H4 (cell line): Measurements from ENCODE around the gene DGKA. TPM values are rescaled to one million over a fixed set of nuclear protein-coding genes. Genes with fewer than 3 reads are reported as not detected.
A peak's percentile ranks its signal among the peaks of the same experiment; 100 is the strongest.
"Not testable (repeated sequence)": the region's sequence is repeated elsewhere in the genome, so short reads cannot be mapped to it uniquely, and the experiment has no call there.

Experiments
- DNase-seq: peaks from one replicate; pipeline ENCODE4 v3.0.0-alpha.2; 2015; ENCODE audit warnings: low spot score
- total RNA-seq: library from RNA; depleted of rRNA; stranded (reverse); fragments of >200 nt; shearing (Covaris generic); gene quantifications from 2 replicates; pipeline ENCODE4 v1.2.3, GENCODE V29; 2014; rRNA removed

DGKA gene
- total RNA-seq, 1 experiment from 2014 or later: 11.1 TPM

- peak; percentile 95 for DNase-seq
Measured at GRCh38 chr12:55996715-55997534, 66.0 kb downstream of the DGKA start, which contains the start of gene SUOX. Gene SUOX (plus strand): TSS chr12:55997276. CDS start chr12:56002222, 4,946 bp downstream.

- no peak for DNase-seq
Measured at GRCh38 chr12:55997535-55997859, 66.5 kb downstream of the DGKA start.

DNA sequence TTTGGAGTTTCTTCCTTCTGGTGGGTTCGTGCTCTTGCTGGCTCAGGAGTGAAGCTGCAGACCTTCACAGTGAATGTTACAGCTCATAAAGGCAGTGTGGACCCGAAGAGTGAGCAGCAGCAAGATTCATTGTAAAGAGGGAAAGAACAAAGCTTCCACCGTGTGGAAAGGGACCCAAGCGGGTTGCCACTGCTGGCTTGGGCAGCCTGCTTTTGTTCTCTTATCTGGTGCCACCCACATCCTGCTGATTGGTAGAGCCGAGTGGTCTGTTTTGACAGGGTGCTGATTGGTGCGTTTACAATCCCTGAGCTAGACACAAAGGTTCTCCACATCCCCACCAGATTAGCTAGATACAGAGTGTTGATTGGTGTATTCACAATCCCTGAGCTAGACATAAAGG lies 68.6 kb downstream of the DGKA start:
- DNase-seq: not testable (repeated sequence)

GRCh38 chr12:55999999-56000540 lies 69.1 kb downstream of the DGKA start:
- not testable (repeated sequence) for DNase-seq

- DNase-seq: no peak
Measured at GRCh38 chr12:56001487-56002100, 70.6 kb downstream of the DGKA start.

DNA sequence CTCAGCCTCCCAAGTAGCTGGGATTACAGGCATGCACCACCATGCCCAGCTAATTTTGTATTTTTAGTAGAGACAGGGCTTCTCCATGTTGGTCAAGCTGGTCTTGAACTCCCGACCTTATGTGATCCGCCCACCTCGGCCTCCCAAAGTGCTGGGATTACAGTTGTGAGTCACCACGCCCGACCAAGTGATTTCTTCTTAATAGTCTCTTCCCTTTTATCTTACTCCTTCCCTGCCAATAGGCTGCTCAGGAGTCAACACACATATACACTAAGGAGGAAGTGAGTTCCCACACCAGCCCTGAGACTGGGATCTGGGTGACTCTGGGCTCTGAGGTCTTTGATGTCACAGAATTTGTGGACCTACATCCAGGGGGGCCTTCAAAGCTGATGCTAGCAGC lies 72.4 kb downstream of the DGKA start:
- DNase-seq: not testable (repeated sequence)

Other genes with a start within 250 kb of the DGKA start
- 0.88 and 1.2 TPM in 2 replicates for gene ITGA7, start 223.3 kb upstream of the DGKA start, total RNA-seq
- gene BLOC1S1, start 215.1 kb upstream of the DGKA start, total RNA-seq: 116 and 160 TPM in 2 replicates
- gene RDH5, start 210.8 kb upstream of the DGKA start, total RNA-seq: 0.49 and 0.81 TPM in 2 replicates
- gene CD63, start 202.2 kb upstream of the DGKA start, total RNA-seq: 1,118 and 1,197 TPM in 2 replicates
- 7.7 and 8.4 TPM in 2 replicates for gene GDF11, start 188.0 kb upstream of the DGKA start, total RNA-seq
- gene SARNP, start 113.4 kb upstream of the DGKA start, total RNA-seq: 131 and 170 TPM in 2 replicates
- gene ORMDL2, start 113.1 kb upstream of the DGKA start, total RNA-seq: 35.9 and 37.2 TPM in 2 replicates
- gene DNAJC14, start 101.6 kb upstream of the DGKA start, total RNA-seq: 35.6 and 43.6 TPM in 2 replicates
- 0.37 and 2.0 TPM in 2 replicates for gene MMP19, start 88.2 kb upstream of the DGKA start, total RNA-seq
- 36.1 and 47.4 TPM in 2 replicates for gene PYM1, start 3.3 kb upstream of the DGKA start, total RNA-seq
- gene PMEL, start 34.9 kb downstream of the DGKA start, total RNA-seq: 0.43 and 0.87 TPM in 2 replicates
- 66.3 and 67.3 TPM in 2 replicates for gene CDK2, start 35.7 kb downstream of the DGKA start, total RNA-seq
- gene RAB5B, start 42.9 kb downstream of the DGKA start, total RNA-seq: 46.9 and 47.7 TPM in 2 replicates
- gene SUOX, start 66.1 kb downstream of the DGKA start, total RNA-seq: 16.7 and 25.9 TPM in 2 replicates
- 0.39 and 0.89 TPM in 2 replicates for gene IKZF4, start 89.9 kb downstream of the DGKA start, total RNA-seq
- gene RPS26, start 110.8 kb downstream of the DGKA start, total RNA-seq: 1,414 and 1,870 TPM in 2 replicates
- 0.31 and 0.45 TPM in 2 replicates for gene ERBB3, start 149.0 kb downstream of the DGKA start, total RNA-seq
- gene PA2G4, start 173.4 kb downstream of the DGKA start, total RNA-seq: 203 and 227 TPM in 2 replicates
- gene RPL41, start 185.5 kb downstream of the DGKA start, total RNA-seq: 3,847 and 4,326 TPM in 2 replicates
- 1.9 and 2.4 TPM in 2 replicates for gene ZC3H10, start 187.1 kb downstream of the DGKA start, total RNA-seq
- 62.9 and 80.8 TPM in 2 replicates for gene ESYT1, start 197.1 kb downstream of the DGKA start, total RNA-seq
- 88.0 and 129 TPM in 2 replicates for gene MYL6B, start 221.4 kb downstream of the DGKA start, total RNA-seq
- 2,426 and 2,616 TPM in 2 replicates for gene MYL6, start 227.2 kb downstream of the DGKA start, total RNA-seq